ENCODE measurements around the gene SIL1.
"Not testable (repeated sequence)": the region's sequence is repeated elsewhere in the genome, so short reads cannot be mapped to it uniquely, and the experiment has no call there.

Gene SIL1

DNA sequence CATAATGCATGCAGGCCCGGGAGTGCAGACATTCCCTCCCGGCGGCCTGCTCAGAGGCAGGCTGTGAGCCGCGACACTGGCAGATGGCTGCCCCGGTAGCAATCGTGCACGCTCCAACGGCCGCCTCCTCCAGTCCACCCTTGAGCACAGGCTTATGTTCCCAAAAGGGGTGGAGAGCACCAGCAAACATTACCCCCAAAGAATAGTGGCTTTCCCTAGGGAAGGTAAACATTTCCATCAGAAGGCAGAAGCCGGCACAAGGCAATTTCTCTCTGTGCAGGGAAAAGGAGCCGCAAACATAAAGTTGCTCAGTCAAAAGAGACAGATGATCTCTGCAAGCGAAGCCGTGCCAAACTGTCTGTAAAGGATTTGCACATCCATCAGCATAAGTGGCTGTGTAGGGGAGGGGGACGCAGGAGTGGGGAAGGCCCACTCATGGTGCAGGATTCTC, 92.5 kb downstream of the SIL1 start:
- no peak for DNase-seq (ENCODE audit: low spot score)

DNA sequence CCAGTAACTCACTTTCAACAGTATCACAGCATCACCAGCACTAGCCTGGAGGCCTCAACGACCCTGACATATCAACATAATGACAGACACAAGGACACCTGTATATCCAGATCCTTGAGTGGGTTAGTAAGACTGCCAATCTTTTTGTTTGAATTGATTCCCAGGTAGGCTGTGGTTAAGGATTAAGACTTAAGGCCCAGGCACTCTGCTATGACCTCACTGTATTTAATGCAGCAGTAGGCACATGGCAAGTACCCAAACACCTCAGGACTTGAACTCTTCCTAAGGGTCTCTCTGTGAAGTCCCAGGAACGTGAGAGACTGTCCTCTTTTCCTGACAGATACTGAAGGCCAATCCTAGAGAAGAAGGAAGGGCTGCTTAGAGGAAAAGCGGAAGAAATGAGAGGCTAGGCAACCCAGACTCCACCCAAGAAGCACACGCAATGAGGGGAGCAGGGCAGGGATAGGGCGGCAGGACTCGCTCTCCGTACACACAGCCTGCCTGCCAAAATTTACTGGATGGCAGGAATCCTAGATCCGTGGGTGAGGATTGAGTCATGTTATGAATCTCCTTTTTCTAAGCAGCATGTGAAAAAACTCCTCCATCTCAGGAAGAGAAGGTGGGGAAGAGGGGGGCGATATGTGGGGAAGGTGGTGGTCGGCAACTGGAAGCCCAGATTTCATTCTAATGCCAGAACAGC, 93.4 kb downstream of the SIL1 start:
- DNase-seq (ENCODE audit: low spot score): no peak

DNA sequence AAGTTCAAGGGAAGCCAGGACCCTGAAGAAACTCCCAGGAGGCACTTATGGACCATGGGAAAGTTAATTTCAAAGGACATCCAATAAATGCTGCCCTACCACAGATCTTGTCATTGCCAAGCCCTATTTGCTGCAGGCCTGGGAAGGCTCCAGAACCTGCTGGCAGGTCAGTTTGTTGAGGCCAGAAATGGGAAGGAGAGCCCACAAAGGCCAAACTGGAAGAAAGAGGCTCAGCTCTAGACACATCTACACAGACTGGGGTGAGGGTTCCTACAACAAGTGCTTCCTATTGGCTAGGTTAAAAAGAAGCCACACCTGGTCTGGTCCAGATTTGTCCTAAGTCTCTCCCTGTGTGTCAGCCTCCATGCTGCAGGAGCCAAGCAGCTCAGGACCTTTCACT, 94.4 kb downstream of the SIL1 start:
- DNase-seq (ENCODE audit: low spot score): no peak

DNA sequence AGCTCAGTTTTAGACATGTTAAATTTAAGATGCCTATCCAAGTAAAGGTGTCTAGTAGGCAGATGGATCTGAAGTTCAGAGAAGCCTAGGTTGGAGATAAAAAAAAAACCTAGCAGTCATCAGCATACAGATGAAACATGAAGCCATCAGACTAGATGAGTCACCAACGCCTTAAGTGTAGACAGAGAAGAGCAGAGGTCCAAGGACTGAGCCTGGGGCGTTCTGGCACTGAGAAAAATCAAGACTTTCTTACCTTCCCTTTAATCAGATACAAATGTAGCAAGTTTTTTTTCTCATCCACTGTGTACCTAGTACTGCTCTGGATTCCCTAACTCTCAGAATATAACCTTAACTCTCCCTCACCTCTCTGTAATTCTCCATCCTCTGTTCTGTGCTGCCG, 97.3 kb downstream of the SIL1 start:
- DNase-seq (ENCODE audit: low spot score): no peak

DNA sequence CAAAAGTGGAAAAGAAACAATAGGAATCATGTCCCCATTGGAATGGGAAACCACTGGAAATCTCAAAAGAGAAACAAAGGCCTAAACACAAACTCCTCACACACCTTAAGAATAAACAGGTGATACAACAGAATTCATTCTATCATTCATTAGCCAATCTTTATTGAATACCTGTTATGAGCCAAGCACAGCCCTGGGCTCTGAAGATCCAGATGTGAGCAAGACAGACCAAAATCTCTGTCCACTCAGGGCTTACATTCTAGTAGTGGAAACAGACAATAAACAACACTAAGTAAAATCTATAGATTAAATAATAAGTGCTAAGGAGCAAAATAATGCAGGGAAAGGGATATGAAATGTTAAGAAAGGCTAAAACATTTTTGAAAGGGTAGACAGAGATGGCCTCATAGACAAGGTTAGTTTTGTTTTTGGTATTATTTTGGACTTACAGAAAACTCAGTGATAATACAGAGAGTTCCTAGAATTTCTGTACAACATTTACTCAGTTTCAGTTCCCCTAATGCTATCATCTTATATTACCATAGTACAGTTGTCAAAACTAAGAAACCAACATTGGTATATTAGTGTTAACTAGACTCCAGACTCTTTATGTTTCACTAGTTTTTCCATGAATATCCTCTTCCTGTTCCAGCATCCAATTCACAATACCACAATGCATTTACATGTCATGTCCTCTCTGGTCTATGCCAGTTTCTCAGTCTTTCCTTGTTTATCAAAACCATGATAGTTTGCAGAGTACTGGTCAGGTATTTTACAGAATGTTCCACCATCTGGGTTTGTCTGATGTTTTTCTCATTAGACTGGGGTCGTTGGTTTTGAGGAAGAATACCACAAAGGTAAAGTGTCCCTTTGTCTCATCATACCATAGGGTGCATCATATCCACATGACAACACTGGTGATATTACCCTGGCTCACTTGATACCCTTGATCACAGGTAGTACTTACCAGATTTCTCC, 103.7 kb downstream of the SIL1 start:
- no peak for DNase-seq (ENCODE audit: low spot score)

DNA sequence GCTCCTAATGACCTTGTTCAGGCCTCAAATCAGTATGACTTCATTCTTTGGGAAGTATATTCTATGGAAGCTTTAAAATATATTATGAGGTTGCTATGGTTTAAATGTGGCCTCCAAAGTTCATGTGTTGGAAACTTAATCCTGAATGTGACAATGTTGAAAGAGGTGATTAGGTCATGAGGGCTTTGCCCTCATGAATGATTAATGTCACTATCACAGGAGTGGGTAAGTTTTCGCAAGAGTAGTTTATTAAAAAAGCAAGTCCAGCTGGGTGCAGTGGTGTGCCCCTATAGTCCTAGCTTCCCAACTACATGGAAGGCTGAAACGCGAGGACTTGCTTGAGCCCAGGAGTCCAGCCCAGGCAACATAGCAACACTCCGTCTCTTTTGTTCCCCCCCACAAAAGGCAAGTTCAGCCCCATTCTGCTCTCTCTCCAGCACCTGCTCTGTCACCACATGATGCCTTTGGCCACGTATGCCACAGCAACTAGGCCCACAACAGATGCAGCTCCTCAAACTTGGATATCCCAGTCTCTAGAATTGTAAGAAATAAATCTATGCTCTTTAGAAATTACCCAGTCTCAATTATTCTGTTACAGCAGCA, 105.3 kb downstream of the SIL1 start:
- no peak for DNase-seq (ENCODE audit: low spot score)

DNA sequence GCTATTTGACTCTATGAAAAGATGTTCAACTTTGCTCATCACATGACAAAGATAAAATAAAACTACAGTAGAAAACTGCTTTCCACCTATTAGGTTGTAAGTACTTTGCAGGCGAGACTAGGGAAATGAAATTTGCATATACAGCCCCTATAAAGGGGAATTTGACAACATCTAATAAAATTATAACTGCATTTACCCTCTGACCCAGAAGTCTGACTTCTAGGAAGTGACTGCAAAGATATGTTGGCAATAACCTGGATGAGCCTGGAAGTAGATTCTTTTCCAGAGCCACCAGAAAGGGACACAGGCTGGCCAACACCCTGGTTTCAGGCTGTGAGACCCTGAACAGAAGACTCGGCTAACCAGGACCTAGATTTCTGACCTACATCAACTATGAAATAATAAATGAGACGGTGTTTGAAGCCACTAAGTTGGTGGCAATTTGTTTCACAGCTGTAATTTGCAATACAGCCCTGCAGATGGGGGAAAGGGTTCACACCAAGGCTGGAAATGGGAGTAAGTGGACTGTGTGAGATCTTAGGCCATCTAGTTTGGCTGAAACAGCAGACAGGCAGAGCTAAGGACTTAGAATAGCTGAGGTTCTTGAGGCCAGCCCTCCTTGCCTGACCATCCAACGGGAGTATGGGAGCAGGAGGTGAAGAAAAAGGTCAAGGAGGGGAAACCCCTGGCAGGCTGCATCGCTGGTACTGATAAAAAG, 106.6 kb downstream of the SIL1 start:
- no peak for DNase-seq (ENCODE audit: low spot score)

DNA sequence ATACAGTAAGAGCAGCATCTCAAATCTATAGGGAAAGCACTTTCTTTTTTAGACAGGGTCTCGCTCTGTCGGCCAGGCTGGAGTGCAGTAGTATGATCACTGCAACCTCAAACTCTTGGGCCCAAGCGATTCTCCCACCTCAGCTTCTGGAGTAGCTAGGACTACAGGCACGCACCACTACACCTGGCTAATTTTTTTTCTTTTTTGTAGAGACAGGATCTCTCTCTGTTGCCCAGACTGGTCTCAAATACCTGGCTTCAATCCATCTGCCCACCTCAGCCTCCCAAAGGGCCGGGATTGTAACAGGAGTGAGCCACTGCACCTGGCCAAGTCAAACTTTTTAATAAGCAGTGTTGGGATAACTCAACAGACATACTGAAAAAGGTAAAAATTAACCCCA, 107.6 kb downstream of the SIL1 start:
- no peak for DNase-seq (ENCODE audit: low spot score)

DNA sequence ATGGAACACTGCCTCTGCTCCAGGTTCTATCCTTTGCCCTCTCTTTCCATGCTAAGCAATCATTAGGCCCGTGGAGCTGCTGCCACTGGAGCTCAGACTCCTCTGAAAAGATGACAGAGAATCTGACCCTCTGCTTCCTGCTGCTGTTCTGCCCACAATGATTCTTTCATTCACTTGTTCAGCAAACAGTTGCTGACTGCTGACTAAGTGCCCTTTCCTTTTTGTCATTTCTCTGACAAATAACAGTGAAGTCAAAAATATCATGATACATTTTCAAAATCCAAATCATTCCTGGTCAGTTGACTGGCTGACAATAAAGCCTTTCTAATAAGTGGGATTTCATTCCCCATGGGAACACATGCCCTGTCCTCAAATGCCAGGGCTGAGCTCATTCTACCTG, 110.1 kb downstream of the SIL1 start:
- DNase-seq (ENCODE audit: low spot score): no peak

DNA sequence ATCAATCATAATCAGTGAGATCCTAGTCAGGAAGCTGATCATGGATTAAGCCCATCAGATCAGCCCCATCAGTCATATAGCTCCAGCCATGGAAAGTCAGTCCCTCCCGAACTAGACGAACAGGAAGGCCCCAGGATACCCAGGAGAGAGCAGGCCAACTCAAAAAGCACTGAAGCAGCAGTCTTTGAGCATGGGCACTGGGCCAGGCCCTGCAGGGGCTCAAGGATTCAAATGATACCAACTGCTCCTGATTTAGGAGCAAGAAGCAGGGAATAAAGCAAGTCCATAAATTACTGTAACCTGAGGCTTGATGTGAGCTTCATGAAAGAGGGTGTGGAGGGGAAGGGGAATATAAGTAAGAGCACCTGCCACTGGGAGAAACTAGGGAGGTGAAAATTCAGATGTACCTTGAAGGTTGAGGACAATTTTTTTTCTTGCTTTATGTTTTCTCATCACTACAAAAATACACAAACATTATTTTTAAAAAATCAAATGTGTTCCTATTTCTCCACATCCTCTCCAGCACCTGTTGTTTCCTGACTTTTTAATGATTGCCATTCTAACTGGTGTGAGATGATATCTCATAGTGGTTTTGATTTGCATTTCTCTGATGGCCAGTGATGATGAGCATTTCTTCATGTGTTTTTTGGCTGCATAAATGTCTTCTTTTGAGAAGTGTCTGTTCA, 115.2 kb downstream of the SIL1 start:
- DNase-seq (ENCODE audit: low spot score): no peak

DNA sequence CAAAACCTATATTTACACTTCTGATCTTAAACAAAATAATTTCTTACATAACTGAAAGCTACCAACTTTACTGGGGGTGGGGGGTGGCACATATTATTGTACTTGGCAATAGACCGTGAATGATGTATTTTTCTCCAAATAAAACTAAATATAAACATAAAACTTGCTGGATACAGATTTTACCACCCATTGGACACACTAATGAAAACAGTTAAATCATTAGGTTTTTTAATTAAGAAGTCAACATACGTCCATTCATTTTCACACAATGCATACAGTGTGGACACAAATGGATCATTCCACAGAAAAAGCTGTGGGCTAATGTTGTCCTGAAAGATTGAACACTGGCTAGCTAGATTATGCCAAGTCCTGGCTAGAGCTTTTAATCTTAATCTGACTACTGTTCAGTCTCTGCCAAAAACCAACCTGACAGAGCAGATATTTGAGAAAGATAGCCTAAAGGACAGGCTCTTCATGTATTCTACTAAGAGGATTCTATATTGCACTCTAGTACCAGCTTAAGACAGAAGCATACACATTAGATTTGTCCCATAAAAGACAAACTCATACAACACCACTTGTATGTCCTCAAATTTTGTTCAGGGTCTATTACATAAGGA, 118.1 kb downstream of the SIL1 start:
- DNase-seq (ENCODE audit: low spot score): no peak

DNA sequence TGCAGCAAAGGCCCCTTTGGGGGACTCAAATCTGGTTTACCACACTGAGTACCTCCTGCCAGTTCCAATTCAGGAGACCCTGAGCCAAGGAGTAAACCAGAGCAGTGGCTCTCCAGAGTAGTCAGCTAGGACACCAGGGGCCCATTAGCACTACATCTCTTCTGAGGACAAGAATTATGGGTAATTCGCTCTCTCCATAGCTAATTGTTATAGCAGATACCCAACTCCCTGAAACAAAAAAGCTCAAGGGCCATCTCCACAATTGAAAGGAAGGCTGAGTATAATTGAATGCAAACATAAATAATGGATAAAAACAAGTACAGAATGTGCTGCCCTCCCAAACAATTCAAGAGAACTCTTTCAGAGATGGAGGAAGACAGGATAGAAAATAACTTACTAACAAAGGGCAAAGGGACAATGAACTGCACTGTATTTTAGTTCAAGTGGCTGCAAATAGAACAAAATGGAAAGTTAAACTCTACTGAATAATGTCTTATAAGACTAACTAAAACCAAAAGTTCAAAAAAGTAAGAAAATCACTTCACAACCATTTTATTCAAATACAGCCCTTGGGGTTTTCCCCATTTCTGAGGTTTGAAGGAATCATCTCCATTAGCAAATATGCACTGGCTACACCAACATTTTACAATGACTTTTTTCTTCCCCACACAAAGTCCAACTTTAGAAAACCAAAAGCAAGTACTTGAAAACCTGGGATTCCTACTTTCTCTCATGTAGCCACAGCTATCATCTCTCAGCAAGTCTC, 118.8 kb downstream of the SIL1 start:
- no peak for DNase-seq (ENCODE audit: low spot score)

DNA sequence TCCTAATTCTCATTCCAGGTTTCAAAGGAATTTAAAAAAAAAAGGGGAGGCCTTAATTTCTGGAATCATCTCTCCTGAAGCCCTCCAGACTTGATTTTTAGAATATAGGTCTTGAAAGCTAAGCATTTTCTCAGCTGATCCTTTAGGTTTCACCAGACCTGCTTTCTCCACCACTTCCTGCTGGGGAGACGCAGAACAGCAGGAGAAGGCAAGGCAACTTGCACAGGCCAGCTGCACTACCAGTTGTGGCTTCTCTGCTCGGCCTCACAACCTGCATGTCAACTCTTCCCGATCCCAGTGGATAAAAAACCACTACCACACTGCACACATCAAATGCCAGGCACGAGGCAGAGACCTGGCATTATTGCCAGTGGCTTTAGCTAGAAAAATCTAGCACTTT, 119.8 kb downstream of the SIL1 start:
- no peak for DNase-seq (ENCODE audit: low spot score)

DNA sequence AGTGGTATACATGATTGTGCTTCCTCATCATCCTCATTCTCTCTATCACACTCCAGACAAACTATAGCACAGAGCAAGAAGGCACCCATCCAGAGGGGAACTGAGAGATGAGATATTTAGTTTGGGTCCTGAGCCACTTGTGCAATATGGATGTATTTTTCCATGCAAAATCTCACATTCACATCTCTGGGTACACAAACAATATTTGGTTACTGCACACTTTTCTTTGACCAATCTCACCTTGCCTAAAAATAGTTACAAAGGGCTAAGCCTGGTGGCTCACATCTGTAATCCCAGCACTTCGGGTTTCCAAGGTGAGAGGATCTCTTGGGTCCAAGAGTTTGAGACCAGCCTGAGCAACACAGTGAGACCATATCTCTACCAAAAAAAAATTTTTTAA, 120.3 kb downstream of the SIL1 start:
- no peak for DNase-seq (ENCODE audit: low spot score)

DNA sequence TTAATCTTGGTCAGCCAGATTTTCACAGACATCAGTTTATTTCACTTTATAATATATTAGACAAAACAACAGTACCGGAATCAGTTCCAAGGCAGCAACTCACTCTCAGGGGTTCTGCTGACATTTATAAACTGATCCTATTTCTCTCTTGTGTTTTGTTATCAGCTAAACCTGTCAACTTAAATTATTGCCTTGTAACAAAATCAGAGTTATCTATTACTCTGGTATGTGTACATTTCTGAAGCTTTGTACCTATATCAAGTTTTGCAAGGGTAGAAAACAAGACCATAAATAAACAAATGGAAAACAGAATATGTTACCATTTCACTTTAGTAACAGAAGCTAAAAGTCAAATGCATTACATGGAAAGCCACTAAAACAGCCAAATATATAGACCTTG, 122.1 kb downstream of the SIL1 start:
- no peak for DNase-seq (ENCODE audit: low spot score)

DNA sequence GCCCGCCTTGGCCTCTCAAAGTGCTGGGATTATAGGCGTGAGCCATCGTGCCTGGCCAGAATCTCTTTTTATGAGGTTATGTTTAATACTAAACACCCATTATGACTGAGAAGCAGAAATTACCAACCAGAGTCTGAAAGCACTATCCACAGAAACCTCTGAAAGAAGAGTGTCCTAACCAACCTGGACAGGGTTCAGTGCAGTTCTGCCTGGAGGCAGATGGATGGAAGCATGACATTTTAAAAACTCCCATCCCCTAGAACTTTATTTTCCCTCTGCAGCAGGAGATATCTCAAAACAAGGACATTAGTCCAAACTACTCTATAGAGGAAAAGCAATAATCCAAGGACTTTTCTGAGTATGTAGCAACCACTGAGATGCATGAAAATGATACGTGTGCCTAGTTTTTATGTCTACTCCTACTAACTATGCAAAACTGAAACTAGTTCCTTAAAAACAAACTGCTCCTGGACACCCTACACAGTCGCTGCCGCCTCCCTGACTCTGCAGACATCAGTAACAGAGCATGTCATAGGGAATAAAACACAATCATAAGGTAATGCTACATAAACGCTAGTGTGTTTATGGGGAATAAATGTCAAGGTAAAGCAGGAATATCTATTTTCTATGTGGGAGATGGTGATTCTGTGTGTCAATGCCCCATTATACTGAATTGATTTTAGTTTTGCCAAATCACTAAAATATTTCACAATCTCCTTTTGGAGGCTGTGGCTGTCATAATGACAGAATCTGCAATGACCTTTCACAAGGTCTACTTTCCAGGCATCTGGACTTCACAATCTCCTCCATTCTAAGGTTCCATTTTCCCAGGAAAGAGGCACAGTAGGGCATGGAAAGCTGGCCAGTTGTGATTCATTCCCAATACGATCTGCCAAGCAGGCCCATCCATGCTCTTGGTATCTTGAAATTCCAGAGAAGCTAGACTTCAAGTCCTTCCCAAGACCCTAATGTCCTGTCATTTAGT, 122.8 kb downstream of the SIL1 start:
- DNase-seq (ENCODE audit: low spot score): no peak

DNA sequence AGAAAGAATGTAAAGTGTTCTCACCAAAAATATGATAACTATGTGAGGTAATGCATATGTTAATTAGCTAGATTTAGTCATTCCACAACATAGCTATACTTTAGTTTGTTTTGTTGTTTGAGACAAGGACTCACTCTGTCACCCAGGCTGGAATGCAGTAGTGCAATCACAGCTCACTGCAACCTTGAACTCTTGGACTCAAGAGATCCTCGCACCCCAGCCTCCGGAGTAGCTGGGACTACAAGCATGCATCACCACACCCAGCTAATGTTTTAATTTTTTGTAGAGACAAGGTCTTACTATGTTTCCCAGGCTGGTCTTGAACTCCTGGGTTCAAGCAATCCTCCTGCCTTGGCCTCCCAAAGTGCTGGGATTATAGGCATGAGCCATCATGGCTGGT, 124.2 kb downstream of the SIL1 start:
- DNase-seq (ENCODE audit: low spot score): not testable (repeated sequence)

DNA sequence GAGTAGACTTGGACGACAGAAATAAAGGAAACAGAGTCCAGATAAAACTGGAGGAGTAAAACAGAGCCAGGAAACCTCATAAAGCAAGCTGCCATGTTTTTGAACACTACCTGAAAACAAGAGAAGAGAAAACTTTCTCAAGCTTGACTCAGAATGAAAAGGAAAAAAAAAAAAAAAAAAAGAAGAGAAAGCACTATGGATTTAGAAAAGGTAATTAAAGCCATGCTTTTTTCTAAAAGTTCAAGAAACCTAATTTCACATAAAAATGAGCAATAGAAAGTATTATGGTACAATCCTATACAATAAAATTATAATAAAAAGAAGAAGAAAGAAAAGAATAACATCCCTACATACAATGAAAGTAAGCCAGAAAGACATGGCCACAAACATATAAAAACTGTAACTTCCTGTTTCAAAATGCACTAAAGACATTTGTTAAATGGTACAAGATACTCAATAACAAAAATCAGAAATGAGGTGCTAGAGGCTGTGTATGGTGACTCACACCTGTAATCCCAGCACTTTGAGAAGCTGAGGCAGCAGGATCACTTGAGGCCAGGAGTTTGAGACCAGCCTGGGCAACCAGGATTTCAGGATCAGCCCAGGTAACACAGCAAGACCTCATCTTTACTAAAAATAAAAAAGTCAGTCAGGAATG, 129.5 kb downstream of the SIL1 start:
- no peak for DNase-seq (ENCODE audit: low spot score)

DNA sequence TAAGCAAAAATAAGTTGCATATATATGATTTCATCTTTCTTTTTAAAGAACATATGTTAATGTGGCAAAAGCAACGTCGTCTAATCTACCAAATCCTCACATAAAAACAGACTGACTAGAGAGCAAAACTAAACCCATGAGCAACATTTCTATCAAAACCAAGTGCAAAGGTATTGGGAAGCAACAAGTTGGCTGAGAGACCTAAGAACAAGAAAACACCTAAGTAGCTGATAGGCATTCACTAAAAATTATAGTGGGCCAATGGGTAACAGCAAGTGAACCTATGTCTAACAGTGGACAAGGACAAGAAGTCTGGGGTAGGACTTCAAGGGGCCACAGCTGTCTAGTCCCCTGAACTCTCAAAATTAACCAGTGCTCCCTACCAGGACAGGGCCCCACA, 130.1 kb downstream of the SIL1 start:
- DNase-seq (ENCODE audit: low spot score): no peak

Measured in kidney capillary endothelial cell (primary cell).